GM03348 (cell line): Measurements from ENCODE around the gene LRAT.
"Not testable (repeated sequence)": the region's sequence is repeated elsewhere in the genome, so short reads cannot be mapped to it uniquely, and the experiment has no call there.

Experiments
- DNase-seq: peaks from one replicate; pipeline ENCODE4 v3.0.0; 2012; ENCODE audit warnings: low spot score

The LRAT gene

GRCh38 chr4:154743683-154744340 is at the start of gene LRAT:
LRAT (plus strand) TSS chr4:154744000; CDS start chr4:154744327, 327 bp downstream.
- DNase-seq, result peak; percentile 48

DNA sequence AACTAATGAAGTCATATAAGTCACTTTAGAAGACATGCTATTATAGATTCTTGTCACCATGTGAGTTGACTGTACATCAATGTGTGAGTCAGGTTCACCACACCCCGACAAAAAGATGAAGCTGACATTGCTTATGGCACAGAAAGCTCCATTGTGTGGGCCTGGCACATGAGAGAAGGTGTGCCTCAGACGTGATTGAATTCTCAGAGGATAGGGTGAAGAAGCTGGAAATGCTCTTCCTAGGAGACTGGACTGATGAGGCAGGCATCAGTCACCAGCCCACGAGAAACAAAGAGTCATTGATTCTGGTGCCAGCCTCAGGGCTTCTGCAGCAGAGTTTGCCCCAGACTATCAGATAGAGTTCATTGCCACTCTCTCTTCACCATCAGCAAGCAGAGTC is 35.9 kb upstream of the LRAT start:
- DNase-seq, result no peak

DNA sequence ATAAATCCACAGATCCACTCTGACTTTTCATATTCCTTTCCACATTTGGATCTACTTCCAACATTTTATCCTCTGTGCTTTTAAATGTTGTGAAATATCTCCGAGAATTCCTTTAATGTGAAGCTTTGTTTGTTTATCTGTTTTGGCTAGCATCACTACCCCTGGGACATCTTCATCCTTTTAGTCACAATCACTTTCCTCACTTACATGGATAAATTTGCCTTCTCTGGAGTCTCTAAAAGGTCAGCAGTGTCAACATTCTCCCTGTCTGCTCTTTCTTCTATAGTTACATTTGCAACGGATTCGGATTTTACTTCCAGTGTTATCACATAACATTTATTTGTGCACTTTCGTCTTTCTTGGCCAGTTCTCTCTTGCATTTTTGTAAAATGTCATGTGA is 34.2 kb upstream of the LRAT start:
- no peak for DNase-seq

DNA sequence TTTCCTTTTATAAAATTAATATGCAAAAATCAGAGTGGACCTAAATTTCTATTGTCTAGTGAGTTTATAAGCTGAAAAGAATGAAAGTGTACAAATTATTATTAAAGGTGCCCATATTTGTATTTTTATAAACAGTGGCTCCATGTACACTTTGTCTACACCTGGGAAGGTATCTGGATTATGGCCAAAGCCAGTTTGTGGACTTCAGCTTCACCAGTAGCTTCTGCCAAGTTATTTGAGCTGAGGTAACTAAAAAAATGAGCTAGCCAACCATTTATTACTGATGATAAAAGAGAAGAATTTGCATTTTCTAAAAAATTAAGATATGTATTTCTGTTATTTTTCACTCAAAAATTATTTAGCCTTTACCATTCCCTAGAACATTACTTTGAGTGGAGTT is 32.3 kb upstream of the LRAT start:
- no peak for DNase-seq

GRCh38 chr4:154714339-154715040 is 29.3 kb upstream of the LRAT start:
- DNase-seq, result no peak

GRCh38 chr4:154719087-154719486 is 24.7 kb upstream of the LRAT start:
- DNase-seq, result peak; percentile 30

GRCh38 chr4:154720123-154720522 is 23.7 kb upstream of the LRAT start:
- DNase-seq, result no peak

DNA sequence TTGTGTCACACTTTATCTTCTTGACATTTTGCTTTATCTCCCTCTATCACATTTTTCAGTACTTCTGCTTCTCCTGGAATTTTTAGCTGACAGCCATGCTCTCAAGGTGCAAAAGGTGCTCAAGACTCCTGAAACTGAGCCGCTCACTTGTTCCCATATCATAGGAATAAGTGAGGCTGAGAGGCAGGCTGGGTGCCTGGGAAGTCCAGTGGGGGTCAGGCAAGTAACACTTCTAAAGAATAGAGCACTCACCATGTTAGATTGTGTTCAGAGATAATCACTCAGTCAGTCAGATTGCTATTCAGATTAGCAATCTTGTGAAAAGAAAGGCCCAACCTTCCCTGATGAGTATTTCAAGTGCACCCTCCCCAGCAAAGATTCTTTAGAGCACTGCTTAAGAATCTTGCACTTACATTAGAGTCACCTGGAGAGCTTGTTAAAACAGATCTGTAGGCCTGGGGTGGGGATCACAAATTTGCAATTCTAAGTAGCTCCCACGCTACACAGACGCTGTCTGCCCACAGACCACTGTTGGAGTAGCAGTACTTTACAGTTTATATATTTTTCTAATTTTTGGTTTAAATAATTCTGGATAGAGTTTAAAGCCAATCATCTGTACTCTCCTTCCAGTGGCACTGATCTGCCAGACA is 23.1 kb upstream of the LRAT start:
- DNase-seq, result no peak

DNA sequence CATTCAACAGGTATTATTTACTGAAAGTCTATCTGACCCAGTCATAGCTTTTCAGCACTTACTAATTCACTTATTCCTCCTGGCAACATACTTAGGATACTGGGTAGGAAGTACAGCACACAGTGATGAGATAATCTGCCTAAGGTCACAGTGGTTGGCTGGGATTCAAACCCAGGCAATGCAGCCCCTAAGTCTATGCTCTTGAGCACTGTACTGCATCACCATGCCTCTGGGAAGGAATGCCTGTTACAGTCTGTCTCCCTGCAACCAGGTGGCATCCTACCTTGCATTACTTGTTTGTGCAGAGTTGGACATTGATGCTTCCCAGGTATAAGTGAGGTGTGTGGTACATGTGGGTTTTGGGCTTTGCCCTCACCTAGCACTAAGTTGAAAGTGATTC is 21.5 kb upstream of the LRAT start:
- DNase-seq, result no peak

GRCh38 chr4:154723601-154724000 is 20.2 kb upstream of the LRAT start:
- not testable (repeated sequence) for DNase-seq

DNA sequence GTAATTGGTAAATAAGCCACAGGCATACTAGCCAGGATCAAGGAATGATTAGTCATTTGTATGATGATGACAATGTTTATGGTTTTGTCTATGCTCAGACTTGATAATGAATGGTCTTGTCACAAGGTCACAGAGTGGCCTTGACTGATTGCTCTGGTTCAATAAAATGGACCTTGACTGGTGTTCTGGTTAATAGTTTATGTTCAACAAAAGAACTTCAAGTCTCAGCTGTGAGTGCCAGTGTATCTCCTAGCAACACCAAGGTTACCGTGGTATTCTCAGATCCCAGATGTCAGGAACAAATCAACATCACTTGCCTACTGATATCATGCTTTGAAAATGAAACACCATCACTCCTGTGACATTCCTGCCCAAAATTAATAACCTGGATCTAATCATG is 16.3 kb upstream of the LRAT start:
- no peak for DNase-seq

- DNase-seq, result no peak
Measured at GRCh38 chr4:154731756-154732155, 12.0 kb upstream of the LRAT start.

- no peak for DNase-seq
Measured at GRCh38 chr4:154732669-154733068, 11.1 kb upstream of the LRAT start.

- DNase-seq, result no peak
Measured at GRCh38 chr4:154736770-154737169, 7.0 kb upstream of the LRAT start.

GRCh38 chr4:154738426-154738825 is 5.4 kb upstream of the LRAT start:
- DNase-seq, result no peak

GRCh38 chr4:154739111-154739510 is 4.7 kb upstream of the LRAT start:
- DNase-seq, result no peak

GRCh38 chr4:154740462-154740861 is 3.3 kb upstream of the LRAT start:
- DNase-seq, result no peak

GRCh38 chr4:154741131-154741665 is 2.6 kb upstream of the LRAT start:
- no peak for DNase-seq

- no peak for DNase-seq
Measured at GRCh38 chr4:154741922-154742850, 1.6 kb upstream of the LRAT start.

DNA sequence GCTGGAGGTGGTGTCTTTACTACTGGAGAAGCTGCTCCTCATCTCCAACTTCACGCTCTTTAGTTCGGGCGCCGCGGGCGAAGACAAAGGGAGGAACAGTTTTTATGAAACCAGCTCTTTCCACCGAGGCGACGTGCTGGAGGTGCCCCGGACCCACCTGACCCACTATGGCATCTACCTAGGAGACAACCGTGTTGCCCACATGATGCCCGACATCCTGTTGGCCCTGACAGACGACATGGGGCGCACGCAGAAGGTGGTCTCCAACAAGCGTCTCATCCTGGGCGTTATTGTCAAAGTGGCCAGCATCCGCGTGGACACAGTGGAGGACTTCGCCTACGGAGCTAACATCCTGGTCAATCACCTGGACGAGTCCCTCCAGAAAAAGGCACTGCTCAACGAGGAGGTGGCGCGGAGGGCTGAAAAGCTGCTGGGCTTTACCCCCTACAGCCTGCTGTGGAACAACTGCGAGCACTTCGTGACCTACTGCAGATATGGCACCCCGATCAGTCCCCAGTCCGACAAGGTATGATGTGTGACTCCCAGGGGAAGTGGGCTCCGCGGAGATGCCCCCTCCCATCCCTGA is 634 bp downstream of the LRAT start:
- no peak for DNase-seq

GRCh38 chr4:154757713-154758112 is 13.9 kb downstream of the LRAT start:
- DNase-seq, result no peak

GRCh38 chr4:154760895-154761294 is 17.1 kb downstream of the LRAT start:
- DNase-seq, result no peak
